Activated naive CD8-positive, alpha-beta T cell treated with anti-CD3 and anti-CD28 coated beads, Interleukin-2, amount 50 U/mL, for 24 hours (primary cell): ENCODE results near the gene PRPSAP2.
"Not testable (repeated sequence)": the region's sequence is repeated elsewhere in the genome, so short reads cannot be mapped to it uniquely, and the experiment has no call there.

Source experiments
- ATAC-seq: fragments of 150-1000 bp; cut with Tn5 transposase; one replicate; pipeline ENCODE4 v1.10.0; 2021
- DNase-seq: peaks from one replicate; pipeline ENCODE4 v3.0.0; 2021
- H3K27ac Mint-ChIP-seq: one replicate; pipeline ENCODE4 v1.8.0; 2021; ENCODE audit warnings: mild to moderate bottlenecking, mixed read lengths
- H3K27me3 Mint-ChIP-seq: one replicate; pipeline ENCODE4 v1.8.0; 2021; ENCODE audit warnings: mixed read lengths
- H3K36me3 Mint-ChIP-seq: one replicate; pipeline ENCODE4 v1.8.0; 2021; ENCODE audit warnings: low read depth, mixed read lengths
- H3K4me1 Mint-ChIP-seq: one replicate; pipeline ENCODE4 v1.8.0; 2021; ENCODE audit warnings: mixed read lengths
- H3K4me3 Mint-ChIP-seq: one replicate; pipeline ENCODE4 v1.8.0; 2021; ENCODE audit warnings: mild to moderate bottlenecking, moderate library complexity, mixed read lengths
- H3K9me3 Mint-ChIP-seq: one replicate; pipeline ENCODE4 v1.8.0; 2021; ENCODE audit warnings: mixed read lengths

PRPSAP2 gene

GRCh38 chr17:18916816-18917500, 59.0 kb downstream of the PRPSAP2 start:
- DNase-seq (no peak), ATAC-seq (peak; percentile 45)
- Mint-ChIP-seq H3K36me3 (peaks cover 38% of the 10 kb centered on the region), H3K4me1 (peaks cover 42% of the 10 kb centered on the region), H3K4me3 (no peak overlapping the region), H3K27ac (no peak overlapping the region), H3K27me3 (no peaks in the 10 kb centered on the region), H3K9me3 (no peaks in the 10 kb centered on the region)

GRCh38 chr17:18917506-18918032, 59.6 kb downstream of the PRPSAP2 start:
- H3K4me3 Mint-ChIP-seq: no peak overlapping the region
- H3K9me3 Mint-ChIP-seq: no peaks in the 10 kb centered on the region
- no peak overlapping the region for H3K27ac Mint-ChIP-seq
- no peaks in the 10 kb centered on the region for H3K27me3 Mint-ChIP-seq
- H3K4me1 Mint-ChIP-seq: peaks cover 47% of the 10 kb centered on the region
- ATAC-seq (no peak), DNase-seq (no peak)
- H3K36me3 Mint-ChIP-seq: peaks cover 35% of the 10 kb centered on the region

DNA sequence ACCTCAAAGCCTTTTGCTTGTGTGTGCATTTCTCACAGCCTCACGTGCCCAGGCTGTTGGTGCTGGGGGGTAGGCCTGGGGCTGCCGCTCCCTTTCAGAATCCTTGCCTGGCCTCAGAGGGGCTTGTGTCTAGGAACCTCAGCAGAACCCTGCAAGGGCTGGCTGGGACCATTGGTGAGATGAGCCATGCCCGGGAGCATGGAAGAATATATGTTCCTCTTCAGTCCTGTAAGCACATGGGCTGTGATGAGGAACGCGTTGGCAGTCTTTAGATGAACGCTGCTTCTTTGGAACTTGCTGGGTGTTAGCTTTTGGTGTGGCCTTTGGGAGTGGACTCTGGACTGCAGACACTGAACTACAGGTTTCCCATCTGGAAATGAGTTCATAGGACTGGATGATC, 62.0 kb downstream of the PRPSAP2 start:
- DNase-seq (no peak), ATAC-seq (no peak)
- H3K4me1 Mint-ChIP-seq: peaks cover 55% of the 10 kb centered on the region
- no peaks in the 10 kb centered on the region for H3K9me3 Mint-ChIP-seq
- no peak overlapping the region for H3K4me3 Mint-ChIP-seq
- peaks cover 34% of the 10 kb centered on the region for H3K36me3 Mint-ChIP-seq
- peak overlapping the region; percentile 41 for H3K27ac Mint-ChIP-seq
- no peaks in the 10 kb centered on the region for H3K27me3 Mint-ChIP-seq

DNA sequence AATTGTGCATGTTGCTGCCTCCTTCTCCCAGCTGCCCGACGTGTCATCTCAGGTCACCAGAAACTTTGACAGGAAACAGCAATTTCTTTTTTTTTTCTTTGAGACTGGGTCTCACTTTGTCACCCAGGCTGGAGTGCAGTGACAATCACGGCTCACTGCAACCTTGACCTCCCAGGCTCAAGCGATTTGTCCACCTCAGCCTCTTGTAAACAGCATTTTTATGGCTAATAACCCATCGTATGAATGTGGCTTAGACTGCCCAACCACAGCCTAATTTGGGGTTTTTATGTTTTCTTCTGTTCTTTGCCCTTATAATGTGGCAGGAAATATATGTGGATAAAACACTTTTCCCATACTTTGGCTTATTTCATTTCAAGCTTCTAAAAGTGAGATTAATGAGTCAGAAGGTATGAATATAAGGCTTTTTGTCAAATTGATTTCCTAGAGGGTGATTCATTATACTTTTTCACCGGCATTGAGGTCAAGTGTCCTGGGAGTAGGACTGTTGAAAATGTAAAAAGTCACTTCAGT, 63.0 kb downstream of the PRPSAP2 start:
- no peak for DNase-seq
- Mint-ChIP-seq H3K4me3 (peak overlapping the region; percentile 1), H3K9me3 (no peaks in the 10 kb centered on the region), H3K27ac (peak overlapping the region; percentile 77), H3K27me3 (no peaks in the 10 kb centered on the region), H3K4me1 (peaks cover 61% of the 10 kb centered on the region), H3K36me3 (peaks cover 33% of the 10 kb centered on the region)
- ATAC-seq: no peak

- H3K4me3 Mint-ChIP-seq: peak overlapping the region; percentile 39
- H3K27ac Mint-ChIP-seq: peak overlapping the region; percentile 77
- H3K4me1 Mint-ChIP-seq: peaks cover 64% of the 10 kb centered on the region
- H3K9me3 Mint-ChIP-seq: no peaks in the 10 kb centered on the region
- ATAC-seq (no peak), DNase-seq (no peak)
- no peaks in the 10 kb centered on the region for H3K27me3 Mint-ChIP-seq
- peaks cover 35% of the 10 kb centered on the region for H3K36me3 Mint-ChIP-seq
Measured at GRCh38 chr17:18921485-18921884, 63.6 kb downstream of the PRPSAP2 start.

DNA sequence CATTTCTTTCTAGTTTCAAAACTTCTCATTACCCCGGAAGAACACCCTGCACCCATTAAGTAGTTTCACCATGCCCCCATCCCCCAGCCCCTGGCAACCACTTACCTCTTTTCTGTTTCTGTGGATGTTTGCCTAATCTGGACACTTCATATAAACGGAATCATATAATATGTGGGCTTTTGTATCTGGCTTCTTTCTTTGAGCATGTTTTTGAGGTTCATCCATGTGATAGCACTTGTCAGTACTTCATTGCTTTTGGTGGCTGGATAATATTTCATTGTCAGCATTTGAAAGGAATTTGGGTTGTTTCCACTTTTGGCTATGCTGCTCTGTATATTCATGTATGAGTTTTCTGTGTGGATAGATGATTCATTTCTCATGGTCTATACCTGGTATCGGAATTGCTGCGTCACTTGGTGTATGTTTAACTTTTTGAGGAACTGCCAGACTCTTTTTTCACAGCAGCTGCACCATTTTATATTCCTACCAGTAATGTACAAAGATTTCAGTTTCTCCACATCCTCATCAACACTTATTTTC, 64.1 kb downstream of the PRPSAP2 start:
- Mint-ChIP-seq H3K27me3 (no peaks in the 10 kb centered on the region), H3K9me3 (no peaks in the 10 kb centered on the region), H3K4me1 (peaks cover 63% of the 10 kb centered on the region), H3K4me3 (peak overlapping the region; percentile 39), H3K27ac (peak overlapping the region; percentile 77), H3K36me3 (peaks cover 33% of the 10 kb centered on the region)
- DNase-seq (peak; percentile 24), ATAC-seq (peak; percentile 79)

DNA sequence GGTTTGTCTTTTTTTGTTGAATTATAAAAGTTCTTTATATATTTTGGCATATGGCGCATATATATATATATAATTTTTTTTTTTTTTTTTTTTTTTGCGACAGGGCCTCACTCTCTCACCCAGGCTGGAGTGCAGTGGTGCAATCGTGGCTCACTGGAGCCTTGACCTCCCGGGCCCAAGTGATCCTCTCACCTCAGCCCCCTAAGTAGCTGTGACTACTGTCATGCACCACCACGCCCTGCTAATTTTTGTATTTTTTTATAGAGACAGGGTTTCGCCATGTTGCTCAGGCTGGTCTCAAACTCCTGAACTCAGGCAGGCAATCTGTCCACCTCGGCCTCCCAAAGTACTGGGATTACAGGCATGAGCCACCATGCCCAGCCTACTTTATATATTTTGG, 64.7 kb downstream of the PRPSAP2 start:
- not testable (repeated sequence) for H3K9me3 Mint-ChIP-seq, H3K4me3 Mint-ChIP-seq, ATAC-seq, DNase-seq, H3K27me3 Mint-ChIP-seq
- H3K36me3 Mint-ChIP-seq: peaks cover 28% of the 10 kb centered on the region
- peaks cover 59% of the 10 kb centered on the region for H3K4me1 Mint-ChIP-seq
- H3K27ac Mint-ChIP-seq: peak overlapping the region; percentile 77

GRCh38 chr17:18925187-18925586, 67.3 kb downstream of the PRPSAP2 start:
- H3K27ac Mint-ChIP-seq: no peak overlapping the region
- no peaks in the 10 kb centered on the region for H3K27me3 Mint-ChIP-seq
- H3K4me1 Mint-ChIP-seq: peaks cover 40% of the 10 kb centered on the region
- peaks cover 34% of the 10 kb centered on the region for H3K36me3 Mint-ChIP-seq
- ATAC-seq: no peak
- DNase-seq: no peak
- H3K9me3 Mint-ChIP-seq: no peaks in the 10 kb centered on the region
- H3K4me3 Mint-ChIP-seq: no peak overlapping the region

GRCh38 chr17:18928628-18929125, 70.7 kb downstream of the PRPSAP2 start:
- no peak overlapping the region for H3K27ac Mint-ChIP-seq

GRCh38 chr17:18932360-18933055, 74.6 kb downstream of the PRPSAP2 start:
- peaks cover 21% of the 10 kb centered on the region for H3K36me3 Mint-ChIP-seq
- no peak for DNase-seq
- peaks cover 12% of the 10 kb centered on the region for H3K4me1 Mint-ChIP-seq
- ATAC-seq: no peak
- H3K4me3 Mint-ChIP-seq: no peak overlapping the region
- H3K27me3 Mint-ChIP-seq: peaks cover 3% of the 10 kb centered on the region
- no peak overlapping the region for H3K27ac Mint-ChIP-seq
- no peaks in the 10 kb centered on the region for H3K9me3 Mint-ChIP-seq

More at GRCh38 chr17:18928628-18929125, 70.7 kb downstream of the PRPSAP2 start:
- ATAC-seq (no peak), DNase-seq (no peak)
- H3K4me3 Mint-ChIP-seq: no peak overlapping the region
- no peaks in the 10 kb centered on the region for H3K27me3 Mint-ChIP-seq
- H3K36me3 Mint-ChIP-seq: peaks cover 37% of the 10 kb centered on the region
- H3K9me3 Mint-ChIP-seq: no peaks in the 10 kb centered on the region
- H3K4me1 Mint-ChIP-seq: peaks cover 25% of the 10 kb centered on the region

GRCh38 chr17:18933102-18934058, 75.4 kb downstream of the PRPSAP2 start:
- peaks cover 20% of the 10 kb centered on the region for H3K36me3 Mint-ChIP-seq
- H3K27me3 Mint-ChIP-seq: peaks cover 3% of the 10 kb centered on the region
- no peak overlapping the region for H3K4me3 Mint-ChIP-seq
- no peak overlapping the region for H3K27ac Mint-ChIP-seq
- no peaks in the 10 kb centered on the region for H3K9me3 Mint-ChIP-seq
- ATAC-seq (no peak), DNase-seq (no peak)
- peaks cover 12% of the 10 kb centered on the region for H3K4me1 Mint-ChIP-seq

DNA sequence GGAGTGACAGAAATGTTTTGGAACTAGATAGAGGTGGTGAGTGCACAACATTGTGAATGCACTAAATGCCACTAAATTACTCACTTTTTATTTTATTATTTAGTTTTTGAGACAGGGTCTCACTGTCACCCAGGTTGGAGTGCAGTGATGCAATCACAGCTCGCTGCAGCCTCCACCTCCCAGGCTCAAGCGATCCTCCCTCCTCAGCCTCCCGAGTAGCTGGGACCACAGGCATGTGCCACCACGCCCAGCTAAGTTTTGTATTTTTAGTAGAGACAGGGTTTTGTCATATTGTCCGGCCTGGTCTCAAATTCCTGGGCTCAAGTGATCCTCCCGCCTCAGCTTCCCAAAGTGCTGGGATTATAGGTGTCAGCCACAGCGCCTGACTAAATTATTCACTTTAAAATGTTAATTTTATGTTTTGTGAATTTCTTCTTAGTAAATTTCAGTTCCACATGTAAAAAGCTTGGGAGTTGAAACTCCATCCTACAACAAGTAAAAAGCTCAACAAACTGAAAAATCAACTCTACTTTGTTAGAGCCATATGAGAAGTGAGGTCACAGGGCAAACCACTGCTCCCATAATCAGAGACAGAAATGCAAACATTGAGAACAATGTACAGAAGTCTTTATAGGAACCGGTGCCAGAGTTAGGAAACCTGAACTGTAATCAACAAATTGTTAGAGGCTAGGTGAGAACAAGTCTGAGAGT, 80.2 kb downstream of the PRPSAP2 start:
- Mint-ChIP-seq H3K36me3 (no peaks in the 10 kb centered on the region), H3K4me3 (no peak overlapping the region), H3K27me3 (peaks cover 5% of the 10 kb centered on the region), H3K4me1 (peaks cover 6% of the 10 kb centered on the region), H3K27ac (no peak overlapping the region), H3K9me3 (no peaks in the 10 kb centered on the region)
- no peak for DNase-seq
- no peak for ATAC-seq

DNA sequence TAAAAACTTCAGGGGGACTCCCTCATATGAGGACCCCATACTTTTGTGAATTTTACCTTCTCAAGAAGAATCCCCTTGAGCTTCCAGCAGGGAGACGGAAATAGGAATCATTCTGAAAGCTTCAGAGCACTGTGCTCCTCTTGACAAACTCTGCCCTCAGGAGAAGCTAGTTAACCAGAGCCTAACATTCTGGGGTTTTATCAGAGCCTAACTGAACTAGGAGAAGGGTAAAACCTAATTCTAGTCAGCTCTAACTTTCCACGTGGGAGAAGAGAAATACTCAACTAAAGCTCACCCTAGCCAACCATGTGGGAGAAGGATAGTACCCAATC, 80.7 kb downstream of the PRPSAP2 start:
- DNase-seq (no peak), ATAC-seq (no peak)
- no peak overlapping the region for H3K27ac Mint-ChIP-seq
- H3K4me3 Mint-ChIP-seq: no peak overlapping the region
- H3K36me3 Mint-ChIP-seq: no peaks in the 10 kb centered on the region
- no peaks in the 10 kb centered on the region for H3K9me3 Mint-ChIP-seq
- H3K27me3 Mint-ChIP-seq: peaks cover 5% of the 10 kb centered on the region
- H3K4me1 Mint-ChIP-seq: peaks cover 2% of the 10 kb centered on the region
